NCI-H82 (cell line): ENCODE data around the gene MTUS2.

Experiments used
- DNase-seq: peaks from one replicate; lab custom pipeline; 2025; lab: John Stamatoyannopoulos, UW

Gene MTUS2

GRCh38 chr13:28820099-28821051 is at the start of gene MTUS2:
TSS of gene MTUS2 (plus strand) at chr13:28820339.
- DNase-seq, result peak; percentile 23

GRCh38 chr13:28778308-28779215 is 41.6 kb upstream of the MTUS2 start:
- DNase-seq, result no peak

- DNase-seq, result no peak
Observed at GRCh38 chr13:28792992-28793391, 27.1 kb upstream of the MTUS2 start.

- DNase-seq, result no peak
Observed at GRCh38 chr13:28794396-28794795, 25.7 kb upstream of the MTUS2 start.

GRCh38 chr13:28796938-28797257 is 23.2 kb upstream of the MTUS2 start:
- no peak for DNase-seq

- peak; percentile 63 for DNase-seq
Observed at GRCh38 chr13:28805193-28805819, 14.8 kb upstream of the MTUS2 start.

- peak; percentile 11 for DNase-seq
Observed at GRCh38 chr13:28817204-28817603, 2.9 kb upstream of the MTUS2 start.

GRCh38 chr13:28819046-28819730 is 951 bp upstream of the MTUS2 start:
- no peak for DNase-seq

- peak; percentile 73 for DNase-seq
Observed at GRCh38 chr13:28819735-28820098, 422 bp upstream of the MTUS2 start.

- no peak for DNase-seq
Observed at GRCh38 chr13:28822151-28822550, 2.0 kb downstream of the MTUS2 start.

GRCh38 chr13:28822801-28823200 is 2.7 kb downstream of the MTUS2 start:
- no peak for DNase-seq

- no peak for DNase-seq
Observed at GRCh38 chr13:28825379-28825778, 5.2 kb downstream of the MTUS2 start.

GRCh38 chr13:28826368-28826767 is 6.2 kb downstream of the MTUS2 start:
- no peak for DNase-seq

GRCh38 chr13:28830580-28830979 is 10.4 kb downstream of the MTUS2 start:
- no peak for DNase-seq

- DNase-seq, result no peak
Observed at GRCh38 chr13:28831117-28831516, 11.0 kb downstream of the MTUS2 start.

GRCh38 chr13:28837111-28837510 is 17.0 kb downstream of the MTUS2 start:
- no peak for DNase-seq

GRCh38 chr13:28843639-28844038 is 23.5 kb downstream of the MTUS2 start:
- no peak for DNase-seq

GRCh38 chr13:28849441-28849840 is 29.3 kb downstream of the MTUS2 start:
- no peak for DNase-seq

GRCh38 chr13:28850226-28850625 is 30.1 kb downstream of the MTUS2 start:
- DNase-seq, result no peak

GRCh38 chr13:28851422-28851821 is 31.3 kb downstream of the MTUS2 start:
- no peak for DNase-seq

GRCh38 chr13:28854657-28855056 is 34.5 kb downstream of the MTUS2 start:
- DNase-seq, result no peak

- no peak for DNase-seq
Observed at GRCh38 chr13:28856287-28856686, 36.1 kb downstream of the MTUS2 start.
